Lung (tissue), 12 donors: ENCODE data around the gene C1orf74. TPM values are rescaled to one million over a fixed set of nuclear protein-coding genes. Genes with fewer than 3 reads are reported as not detected.

Source experiments
- ATAC-seq: fragments of 200-7000 bp; cut with Tn5 transposase; one replicate; pipeline ENCODE4 v1.9.1; 2020; ENCODE audit warnings: moderate number of reproducible peaks; ENCODE audit not compliant: insufficient read depth, low FRiP score
- DNase-seq, 3 donors: peaks; one replicate each; pipeline ENCODE4 v3.0.0-alpha.2; 2013 to 2017
- H3K27ac ChIP-seq, 2 donors: one replicate each; pipeline ENCODE4 v1.5.1; 2013; ENCODE audit warnings: mild to moderate bottlenecking in 2 of 2, moderate library complexity in 2 of 2, control low read depth in 1 of 2, inconsistent platforms in 1 of 2, low read depth in 1 of 2, low read length in 1 of 2
- H3K27me3 ChIP-seq, 3 donors: one replicate each; pipeline ENCODE4 v1.5.1; 2013; ENCODE audit warnings: low read length in 2 of 3; ENCODE audit not compliant: control insufficient read depth in 3 of 3, insufficient read depth in 3 of 3
- H3K36me3 ChIP-seq, 4 donors: one replicate each; pipeline ENCODE4 v1.5.1; 2013; ENCODE audit warnings: low read length in 4 of 4, mild to moderate bottlenecking in 1 of 4, moderate library complexity in 1 of 4; ENCODE audit not compliant: control insufficient read depth in 4 of 4, insufficient read depth in 4 of 4
- H3K4me1 ChIP-seq, 5 donors: one replicate each; pipeline ENCODE4 v1.5.1; 2013; ENCODE audit warnings: low read length in 5 of 5, mild to moderate bottlenecking in 2 of 5, moderate library complexity in 1 of 5; ENCODE audit not compliant: control insufficient read depth in 5 of 5, insufficient read depth in 5 of 5
- H3K4me3 ChIP-seq: one replicate; pipeline ENCODE4 v1.5.1; 2013; ENCODE audit warnings: mild to moderate bottlenecking, control low read depth, moderate library complexity
- H3K9ac ChIP-seq, 2 donors: one replicate each; pipeline ENCODE4 v1.5.1; 2013; ENCODE audit warnings: low read length in 2 of 2, control low read depth in 1 of 2; ENCODE audit not compliant: insufficient read depth in 1 of 2
- H3K9me3 ChIP-seq, 4 donors: one replicate each; pipeline ENCODE4 v1.5.1; 2013; ENCODE audit warnings: low read length in 3 of 4, mild to moderate bottlenecking in 1 of 4, moderate library complexity in 1 of 4; ENCODE audit not compliant: control insufficient read depth in 4 of 4, insufficient read depth in 3 of 4
- WGBS, 2 donors: extraction: QIAGEN DNeasy Blood & Tissue Kit; methylation state at CpG; one replicate each; pipeline ENCODE4 v1.1.7; 2013; 5-methylcytosine and 5-hydroxymethylcytosine counted together
- polyA plus RNA-seq, 2 donors: library from polyadenylated mRNA; stranded (reverse); fragments of 200-250 nt; gene quantifications; one replicate each; pipeline ENCODE4 v1.2.1, GENCODE V29; 2013
- total RNA-seq, 2 donors: library from RNA; depleted of rRNA in 1 of 2; stranded (reverse); fragments of >200 nt in 1 of 2; gene quantifications; one replicate each; pipeline ENCODE4 v1.2.1, GENCODE V29; 2014 to 2021
- TF ChIP-seq, protein P1 (sequence below): IDR thresholded peaks from 2 replicates; pipeline ENCODE4 v1.5.1; 2012; ENCODE audit warnings: mild to moderate bottlenecking; ENCODE audit errors: control extremely low read depth, extremely low read depth
- donor health status: control.
- donor health status: control.
- donor health status: Bipolar disorder and iron deficiency.
- donor health status: healthy.
- donor health status: DM: yes; HTN: yes; CAD: no.

Gene C1orf74
- total and polyA plus RNA-seq, 4 donors, result 0.75 to 2.5 (median 1.5) TPM

DNA sequence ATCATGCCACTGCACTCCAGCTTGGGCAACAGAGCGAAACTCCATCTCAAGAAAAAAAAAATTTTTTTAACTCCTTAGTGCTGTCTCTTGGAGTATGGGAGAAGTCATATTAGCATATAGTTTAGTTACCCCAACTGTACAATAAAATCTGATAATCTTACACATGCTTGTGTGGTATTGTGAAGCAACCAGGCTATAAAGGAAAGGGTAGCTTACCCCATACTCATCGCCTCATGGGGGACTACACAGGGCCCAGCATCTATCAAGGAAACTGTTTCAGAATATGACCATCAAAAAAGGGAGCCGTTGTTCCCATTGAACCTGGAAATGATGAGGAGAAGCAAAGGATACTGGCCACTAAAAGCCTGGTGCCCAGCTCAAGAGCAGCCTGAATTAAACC lies 31.5 kb downstream of the C1orf74 start:
- no peak overlapping the region for H3K4me3 ChIP-seq

DNA sequence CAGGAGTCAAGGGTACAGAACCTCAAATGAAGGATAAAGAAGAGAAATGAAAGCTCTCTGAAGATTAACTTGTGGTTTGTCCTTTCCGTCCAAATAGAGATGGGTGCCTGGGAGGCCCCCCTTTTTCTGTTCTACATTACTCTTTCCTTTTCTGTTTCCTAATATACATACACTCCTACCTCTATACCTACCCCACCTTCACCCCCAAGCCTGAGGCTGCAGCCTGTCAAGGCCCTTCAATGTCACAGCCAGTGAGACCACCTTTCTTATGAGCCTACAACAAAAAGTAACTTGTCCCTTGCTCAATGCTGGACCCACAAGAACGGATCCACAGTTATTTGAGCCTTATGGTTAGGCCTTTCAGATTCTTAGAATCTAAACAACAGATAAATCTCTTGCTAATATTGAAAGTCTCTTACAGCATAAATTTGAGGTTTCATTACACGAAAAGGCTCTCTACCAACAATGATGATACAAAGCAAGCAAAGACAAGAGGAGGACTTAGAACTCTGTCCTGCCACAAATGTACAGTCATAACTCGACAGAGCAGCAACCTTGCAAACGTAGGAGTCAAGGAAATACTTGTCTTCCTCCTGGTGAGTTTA lies 32.6 kb downstream of the C1orf74 start:
- DNase-seq, result no peak
- H3K4me1 ChIP-seq, result peaks cover 0 to 4% (median 0%) of the 10 kb centered on the region in 5 donors
- no peak overlapping the region for H3K9ac ChIP-seq
- H3K4me3 ChIP-seq, result no peak overlapping the region
- no peaks in the 10 kb centered on the region for H3K36me3 ChIP-seq
- H3K9me3 ChIP-seq, result peaks cover 0 to 1% (median 0%) of the 10 kb centered on the region in 4 donors
- WGBS, 2 donors, result 31 to 57% methylated on average over 5 of the region's 5 CpGs
- no peak for ATAC-seq
- TF ChIP-seq, protein P1, sequence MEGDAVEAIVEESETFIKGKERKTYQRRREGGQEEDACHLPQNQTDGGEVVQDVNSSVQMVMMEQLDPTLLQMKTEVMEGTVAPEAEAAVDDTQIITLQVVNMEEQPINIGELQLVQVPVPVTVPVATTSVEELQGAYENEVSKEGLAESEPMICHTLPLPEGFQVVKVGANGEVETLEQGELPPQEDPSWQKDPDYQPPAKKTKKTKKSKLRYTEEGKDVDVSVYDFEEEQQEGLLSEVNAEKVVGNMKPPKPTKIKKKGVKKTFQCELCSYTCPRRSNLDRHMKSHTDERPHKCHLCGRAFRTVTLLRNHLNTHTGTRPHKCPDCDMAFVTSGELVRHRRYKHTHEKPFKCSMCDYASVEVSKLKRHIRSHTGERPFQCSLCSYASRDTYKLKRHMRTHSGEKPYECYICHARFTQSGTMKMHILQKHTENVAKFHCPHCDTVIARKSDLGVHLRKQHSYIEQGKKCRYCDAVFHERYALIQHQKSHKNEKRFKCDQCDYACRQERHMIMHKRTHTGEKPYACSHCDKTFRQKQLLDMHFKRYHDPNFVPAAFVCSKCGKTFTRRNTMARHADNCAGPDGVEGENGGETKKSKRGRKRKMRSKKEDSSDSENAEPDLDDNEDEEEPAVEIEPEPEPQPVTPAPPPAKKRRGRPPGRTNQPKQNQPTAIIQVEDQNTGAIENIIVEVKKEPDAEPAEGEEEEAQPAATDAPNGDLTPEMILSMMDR, result no peak
- no peaks in the 10 kb centered on the region for H3K27me3 ChIP-seq
- no peak overlapping the region for H3K27ac ChIP-seq

More for the DNA sequence above, 31.5 kb downstream of the C1orf74 start:
- Histone ChIP-seq H3K27me3 (no peaks in the 10 kb centered on the region), H3K9me3 (peaks cover 0 to 1% (median 0%) of the 10 kb centered on the region in 4 donors), H3K27ac (no peak overlapping the region), H3K36me3 (no peaks in the 10 kb centered on the region), H3K9ac (no peak overlapping the region), H3K4me1 (peaks cover 0 to 1% (median 0%) of the 10 kb centered on the region in 5 donors)
- ATAC-seq (no peak), DNase-seq (no peak)
- TF ChIP-seq, protein P1, result no peak
- WGBS, 2 donors, result 58 to 84% methylated on average over 3 of the region's 3 CpGs

DNA sequence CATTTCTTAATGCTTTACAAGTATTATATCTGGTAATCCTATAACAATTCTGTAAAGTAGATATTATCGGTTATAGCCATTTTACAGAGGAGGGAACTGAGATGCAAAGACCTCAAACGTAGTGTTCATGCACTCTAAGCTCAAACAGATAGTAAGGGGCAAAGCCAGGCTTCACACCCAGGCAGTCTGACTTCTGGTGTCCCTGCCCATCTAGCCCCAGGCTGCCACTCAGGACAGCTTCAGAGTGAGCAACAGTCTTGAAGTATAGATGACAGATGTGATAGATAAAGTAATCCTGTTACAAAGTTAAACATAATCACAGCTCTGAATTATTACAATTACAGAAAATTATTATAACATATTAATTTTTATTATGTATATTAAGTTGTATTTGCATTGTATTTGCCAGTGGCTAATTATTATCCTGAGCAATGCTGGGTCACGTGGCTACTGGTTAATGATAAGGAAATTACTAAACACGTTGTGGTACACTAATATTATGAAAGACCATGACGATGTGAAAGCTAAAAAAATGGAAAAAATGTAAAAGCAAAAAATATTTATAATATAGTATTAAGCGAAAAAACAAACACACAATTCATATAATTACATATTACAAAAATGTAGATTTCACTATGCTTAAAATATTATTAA lies 34.6 kb downstream of the C1orf74 start:
- H3K4me1 ChIP-seq, result peaks cover 0 to 4% (median 0%) of the 10 kb centered on the region in 5 donors
- TF ChIP-seq, protein P1, result no peak
- no peak overlapping the region for H3K4me3 ChIP-seq
- ATAC-seq (no peak), DNase-seq (no peak)
- 46 to 51% methylated on average over 6 of the region's 6 CpGs for WGBS, 2 donors
- no peaks in the 10 kb centered on the region for H3K36me3 ChIP-seq
- no peak overlapping the region for H3K27ac ChIP-seq
- H3K27me3 ChIP-seq, result no peaks in the 10 kb centered on the region
- H3K9ac ChIP-seq, result no peak overlapping the region
- H3K9me3 ChIP-seq, result peaks cover 0 to 1% (median 0%) of the 10 kb centered on the region in 4 donors
